Activated effector memory CD4-positive, alpha-beta T cell treated with anti-CD3 and anti-CD28 coated beads, Interleukin-2, amount 50 U/mL, for 16 hours (primary cell): ENCODE measurements around the gene ST7L.
"Not testable (repeated sequence)": the region's sequence is repeated elsewhere in the genome, so short reads cannot be mapped to it uniquely, and the experiment has no call there.

Experiments used
- DNase-seq: peaks from one replicate; pipeline ENCODE4 v3.0.0-alpha.2; 2020

ST7L gene, protein sequence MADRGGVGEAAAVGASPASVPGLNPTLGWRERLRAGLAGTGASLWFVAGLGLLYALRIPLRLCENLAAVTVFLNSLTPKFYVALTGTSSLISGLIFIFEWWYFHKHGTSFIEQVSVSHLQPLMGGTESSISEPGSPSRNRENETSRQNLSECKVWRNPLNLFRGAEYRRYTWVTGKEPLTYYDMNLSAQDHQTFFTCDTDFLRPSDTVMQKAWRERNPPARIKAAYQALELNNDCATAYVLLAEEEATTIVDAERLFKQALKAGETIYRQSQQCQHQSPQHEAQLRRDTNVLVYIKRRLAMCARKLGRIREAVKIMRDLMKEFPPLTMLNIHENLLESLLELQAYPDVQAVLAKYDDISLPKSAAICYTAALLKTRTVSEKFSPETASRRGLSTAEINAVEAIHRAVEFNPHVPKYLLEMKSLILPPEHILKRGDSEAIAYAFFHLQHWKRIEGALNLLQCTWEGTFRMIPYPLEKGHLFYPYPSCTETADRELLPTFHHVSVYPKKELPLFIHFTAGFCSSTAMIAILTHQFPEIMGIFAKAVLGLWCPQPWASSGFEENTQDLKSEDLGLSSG

DNA sequence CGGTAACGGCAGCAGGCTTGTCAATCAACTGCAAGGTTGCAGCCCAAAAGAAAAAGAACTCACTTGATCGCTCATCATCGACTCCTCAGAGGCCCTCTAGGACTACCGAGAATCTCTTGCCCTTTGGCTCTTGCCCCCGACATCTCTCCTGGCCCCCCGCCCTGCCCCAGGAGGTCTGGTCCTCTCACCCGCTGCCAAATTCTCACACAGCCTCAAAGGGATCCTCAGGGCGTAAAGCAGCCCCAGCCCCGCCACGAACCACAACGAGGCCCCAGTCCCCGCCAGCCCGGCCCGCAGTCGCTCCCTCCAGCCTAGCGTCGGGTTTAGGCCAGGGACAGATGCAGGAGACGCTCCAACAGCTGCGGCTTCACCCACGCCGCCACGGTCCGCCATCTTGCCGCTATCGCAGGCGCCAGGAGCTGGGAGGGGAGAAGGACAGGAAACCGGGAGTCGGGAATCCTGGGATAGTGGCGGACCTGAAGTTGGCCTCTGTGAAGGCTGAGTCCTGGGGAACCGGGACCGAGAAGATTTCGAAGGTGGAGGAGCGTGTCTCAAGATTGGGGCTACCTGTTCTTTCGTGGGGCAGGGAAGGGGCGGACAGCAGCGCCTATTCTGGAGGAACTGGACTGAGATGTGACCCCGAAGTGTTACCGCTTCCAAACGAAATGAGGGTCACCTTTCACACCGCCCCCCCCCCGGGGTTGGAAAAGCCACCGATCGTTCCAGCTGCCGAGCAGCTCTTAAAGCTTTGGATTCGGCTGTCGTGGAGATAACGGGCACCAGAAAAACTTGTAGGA is at the start of gene ST7L:
Gene ST7L, minus strand, starts transcription at position 421 of the 797 bp plus-strand sequence. Its CDS starts 28 bp downstream, at position 393.
- DNase-seq, result peak; percentile 86

DNA sequence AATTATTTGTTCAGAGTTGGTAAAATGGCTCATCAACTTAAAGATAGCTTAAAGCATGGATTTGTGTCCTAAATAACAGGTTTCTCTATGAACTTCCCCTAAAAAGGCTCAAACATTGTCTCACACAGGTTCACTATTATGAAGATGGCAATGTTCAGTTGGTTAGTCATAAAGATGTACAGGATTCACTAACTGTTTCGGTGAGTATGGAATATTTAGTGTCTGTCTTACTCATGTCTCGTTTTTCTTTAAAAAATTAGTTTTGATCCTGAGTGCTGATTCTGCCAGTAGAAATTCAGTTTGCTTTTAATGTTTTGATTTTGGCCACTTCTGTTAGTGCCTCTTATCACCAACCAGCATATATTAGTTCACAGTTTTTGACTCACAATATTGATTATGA is 48.0 kb upstream of the ST7L start:
- no peak for DNase-seq

DNA sequence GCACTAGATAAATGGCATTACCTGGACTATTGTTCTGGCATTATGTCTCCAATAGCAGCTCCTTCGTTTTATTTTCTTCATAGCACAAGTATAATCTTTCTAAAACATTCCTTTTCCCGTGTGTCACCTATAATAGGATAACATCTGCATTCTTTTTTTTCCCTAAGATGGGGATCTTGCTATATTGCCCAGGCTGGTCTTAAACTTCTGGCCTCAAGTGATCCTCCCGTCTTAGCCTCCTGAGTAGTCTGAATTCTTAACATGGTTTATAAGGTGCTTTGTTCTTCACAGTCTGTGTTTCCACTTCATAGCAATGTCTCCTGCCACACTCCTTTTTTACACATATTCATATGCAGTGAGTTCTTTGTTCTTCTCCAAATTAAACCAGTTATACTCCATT is 46.9 kb upstream of the ST7L start:
- no peak for DNase-seq

DNA sequence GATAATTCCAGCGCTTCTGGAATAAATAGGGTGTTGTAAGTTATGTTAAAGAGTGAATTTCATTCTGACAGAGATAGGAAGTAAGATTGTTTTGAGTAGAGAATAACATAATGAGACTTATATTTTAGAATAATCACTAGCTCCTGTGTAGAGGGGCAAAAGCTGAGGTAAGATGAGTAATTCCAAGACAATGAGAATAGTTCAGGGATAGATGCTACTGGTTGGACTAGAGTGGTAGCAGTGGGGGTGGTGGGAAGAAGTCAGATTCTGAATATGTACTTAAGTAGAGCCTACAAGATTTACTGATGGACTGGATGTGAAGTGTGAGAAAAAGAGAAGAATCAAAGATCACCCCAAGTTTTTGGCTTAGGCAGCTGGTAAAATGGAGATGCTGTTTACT is 32.3 kb upstream of the ST7L start:
- DNase-seq, result no peak

DNA sequence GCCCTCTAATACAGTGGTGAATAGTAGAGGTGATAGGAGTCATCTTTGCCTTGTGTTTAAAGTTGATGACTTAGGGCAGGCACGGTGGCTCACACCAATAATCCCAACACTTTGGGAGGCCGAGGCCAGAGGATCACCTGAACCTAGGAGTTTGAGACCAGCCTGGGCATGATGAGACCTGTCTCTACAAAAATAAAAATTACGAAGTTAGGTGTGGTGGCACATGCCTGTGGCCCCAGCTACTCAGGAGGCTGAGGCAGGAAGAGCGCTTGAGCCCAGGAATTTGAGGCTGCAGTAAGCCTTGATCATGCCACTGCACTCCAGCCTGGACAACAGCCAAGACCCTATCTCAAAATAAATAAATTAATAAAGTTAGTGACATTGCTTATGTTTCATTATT is 27.3 kb upstream of the ST7L start:
- no peak for DNase-seq

DNA sequence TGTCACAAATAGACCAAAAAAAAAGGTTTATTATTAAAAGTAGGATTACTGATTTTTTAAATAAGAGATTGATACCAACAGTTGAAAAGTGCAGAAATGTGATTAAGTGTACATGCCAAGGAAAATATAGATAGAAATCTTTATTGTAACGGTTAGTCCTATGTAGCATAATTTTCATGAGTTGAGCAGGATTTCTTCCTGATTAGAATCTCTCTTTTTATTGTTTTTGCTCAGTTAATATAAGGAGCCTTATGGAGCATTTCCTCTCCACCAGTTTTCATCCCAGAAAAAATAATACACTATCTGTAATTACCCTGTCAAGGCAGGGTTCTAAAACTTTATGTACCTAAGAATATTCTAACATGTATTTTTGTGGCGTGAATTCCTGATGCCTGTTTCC is 24.1 kb upstream of the ST7L start:
- no peak for DNase-seq

DNA sequence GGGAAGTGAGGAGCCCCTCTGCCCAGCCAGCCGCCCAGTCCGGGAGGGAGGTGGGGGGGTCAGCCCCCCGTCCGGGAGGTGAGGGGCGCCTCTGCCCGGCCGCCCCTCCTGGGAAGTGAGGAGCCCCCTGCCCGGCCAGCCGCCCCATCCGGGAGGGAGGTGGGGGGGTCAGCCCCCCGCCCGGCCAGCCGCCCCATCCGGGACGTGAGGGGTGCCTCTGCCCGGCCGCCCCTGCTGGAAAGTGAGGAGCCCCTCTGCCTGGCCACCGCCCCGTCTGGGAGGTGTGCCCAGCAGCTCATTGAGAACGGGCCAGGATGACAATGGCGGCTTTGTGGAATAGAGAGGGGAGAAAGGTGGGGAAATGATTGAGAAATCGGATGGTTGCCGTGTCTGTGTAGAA is 21.5 kb upstream of the ST7L start:
- DNase-seq, result not testable (repeated sequence)

DNA sequence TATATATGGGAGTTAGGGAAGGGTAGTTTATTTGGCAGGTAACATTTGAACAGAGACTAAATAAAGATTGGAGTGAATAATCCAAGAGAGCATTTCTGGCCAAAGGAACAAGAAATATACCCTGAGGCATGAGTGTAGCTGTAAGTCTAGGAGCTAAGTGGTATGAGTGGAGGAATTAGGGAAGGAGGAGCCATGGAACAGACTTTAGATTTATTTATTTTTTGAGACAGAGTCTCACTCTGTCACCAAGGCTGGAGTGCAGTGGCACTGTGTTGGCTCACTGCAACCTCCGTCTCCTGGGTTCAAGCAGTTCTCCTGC is 19.1 kb upstream of the ST7L start:
- DNase-seq, result no peak

DNA sequence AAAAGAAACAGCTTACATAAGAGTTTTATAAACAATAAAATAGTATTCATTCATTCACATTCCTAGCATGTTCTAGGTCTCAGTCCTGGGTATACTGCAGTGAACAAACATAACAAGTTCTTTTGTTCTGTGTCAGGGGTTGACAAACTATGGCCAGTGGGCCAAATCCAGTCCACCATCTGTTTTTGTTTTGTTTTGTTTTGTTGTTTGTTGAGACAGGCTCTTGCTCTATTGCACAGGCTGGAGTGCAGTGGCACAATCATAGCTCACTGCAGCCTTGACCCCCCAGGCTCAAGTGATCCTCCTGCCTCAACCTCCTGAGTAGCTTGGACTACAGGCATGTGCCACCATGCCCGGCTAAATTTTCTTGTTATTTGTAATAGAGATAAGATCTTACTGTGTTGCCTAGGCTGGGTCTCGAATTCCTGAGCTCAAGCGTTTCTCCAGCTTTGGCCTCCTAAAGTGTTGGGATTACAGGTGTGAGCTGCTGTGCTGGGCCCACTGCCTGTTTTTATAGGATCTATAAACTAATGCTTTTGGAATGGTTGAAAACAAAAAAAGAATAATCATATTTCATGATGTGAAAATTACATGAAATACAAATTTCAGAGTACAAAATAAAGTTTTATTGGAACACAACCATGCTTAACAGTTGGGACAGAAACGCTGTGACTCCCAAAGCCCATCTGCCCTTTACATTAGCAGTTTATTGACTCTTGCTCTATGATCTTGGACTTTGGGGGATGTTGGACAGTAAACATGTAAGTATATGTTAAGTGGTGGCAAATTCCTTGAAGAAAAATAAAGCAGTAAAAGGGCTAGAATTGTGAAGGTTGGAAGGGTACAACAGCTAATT is 18.5 kb upstream of the ST7L start:
- DNase-seq, result no peak

DNA sequence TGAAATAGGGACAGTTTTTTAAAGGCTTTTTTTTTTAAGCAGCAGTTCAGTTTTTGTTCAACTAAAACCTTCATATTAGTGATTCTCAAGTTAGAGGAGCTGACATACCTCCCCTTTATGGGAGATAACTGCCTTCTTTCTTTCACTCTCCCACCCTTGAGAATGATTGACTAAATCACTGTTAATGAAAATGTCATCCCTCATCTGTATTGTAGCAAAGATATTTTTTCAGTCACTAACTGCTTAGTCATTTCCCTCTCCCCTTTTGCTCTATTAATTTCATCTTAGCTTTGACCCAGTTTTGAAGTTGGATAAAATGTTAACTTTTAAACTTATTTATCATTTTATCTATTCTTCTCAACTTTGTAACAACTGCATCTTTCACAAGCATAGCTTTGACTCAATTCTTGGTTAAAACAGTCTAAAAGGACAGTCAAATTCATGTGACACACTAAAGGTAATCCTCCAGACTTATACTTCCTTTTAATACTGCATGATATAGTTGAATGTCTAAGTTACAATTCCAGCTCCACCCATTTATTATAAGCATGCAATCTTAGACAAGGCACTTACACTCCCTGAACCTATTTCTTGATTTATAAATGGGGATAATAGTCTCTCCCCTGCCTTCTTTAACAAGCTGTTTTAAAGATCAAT is 17.8 kb upstream of the ST7L start:
- no peak for DNase-seq

DNA sequence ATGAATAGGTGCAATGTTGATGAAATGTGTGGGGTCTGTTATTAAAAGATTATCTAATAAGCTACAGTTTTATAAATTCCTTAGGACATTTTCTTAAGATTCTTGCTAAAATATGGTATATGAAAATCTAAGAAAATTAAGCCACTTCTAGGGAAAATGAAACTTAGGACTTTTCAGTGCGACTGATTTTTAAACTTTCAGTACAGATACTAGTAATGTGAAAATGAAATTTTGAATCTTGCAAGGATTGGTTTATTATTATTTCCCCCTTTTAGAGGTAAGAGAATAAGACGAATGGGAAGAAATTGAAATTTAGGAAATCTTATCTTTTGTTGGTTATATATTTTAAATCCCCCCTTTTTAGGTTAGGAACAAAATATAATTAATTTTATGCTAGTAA is 17.1 kb upstream of the ST7L start:
- no peak for DNase-seq

DNA sequence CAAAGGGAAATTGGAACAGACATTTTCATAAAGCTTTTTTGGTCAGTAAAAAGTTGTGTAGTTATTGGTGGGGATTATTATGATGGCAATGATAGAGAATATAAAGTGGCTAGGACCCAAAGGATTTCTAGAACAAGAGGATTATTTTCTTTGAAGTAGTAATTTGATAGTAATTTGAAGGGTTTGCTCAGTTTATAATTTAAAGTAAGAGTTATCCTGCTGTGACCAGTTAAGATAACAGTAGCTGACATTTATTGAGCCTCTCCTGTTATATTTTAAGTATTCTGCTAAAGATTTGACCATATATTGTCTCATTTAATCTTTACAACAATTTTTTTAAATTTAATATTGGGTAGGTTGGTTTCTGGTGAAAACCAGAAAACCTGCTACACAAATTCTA is 15.4 kb upstream of the ST7L start:
- DNase-seq, result no peak

DNA sequence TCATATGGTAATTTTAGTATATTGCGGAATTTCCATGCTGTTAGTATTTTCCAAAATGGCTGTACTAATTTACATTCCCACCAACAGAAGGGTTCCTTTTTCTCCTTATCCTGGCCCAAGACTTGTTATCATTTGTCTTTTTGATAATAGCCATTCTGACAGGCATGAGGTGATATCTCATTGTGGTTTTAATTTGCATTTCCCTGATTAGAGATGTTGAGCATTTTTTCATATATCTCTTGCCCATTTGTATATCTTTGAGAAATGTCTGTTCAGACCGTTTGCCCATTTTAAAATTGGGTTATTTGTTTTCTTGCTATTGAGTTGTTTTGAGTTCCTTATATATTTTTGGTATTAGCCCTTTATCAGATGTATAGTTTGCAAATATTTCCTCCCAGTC is 14.7 kb upstream of the ST7L start:
- no peak for DNase-seq

DNA sequence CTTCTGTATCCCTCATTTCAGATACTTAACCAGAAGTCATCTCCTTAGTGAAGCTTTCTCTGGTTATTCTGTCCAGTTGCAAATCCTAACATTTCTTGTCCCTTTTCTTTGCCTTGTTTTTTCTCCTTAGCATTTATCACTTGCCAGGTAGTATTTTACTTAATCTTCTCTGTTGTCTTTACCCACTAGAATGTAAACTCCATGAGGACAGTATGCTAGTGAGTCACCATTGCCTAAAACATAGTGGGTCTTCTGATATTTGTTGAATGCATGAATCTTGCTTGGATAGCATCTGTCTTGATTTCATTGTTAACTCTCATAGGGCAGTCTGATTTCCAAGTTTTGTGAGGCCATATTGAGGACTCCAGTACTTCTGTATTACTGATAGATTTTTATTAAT is 10.3 kb upstream of the ST7L start:
- no peak for DNase-seq

DNA sequence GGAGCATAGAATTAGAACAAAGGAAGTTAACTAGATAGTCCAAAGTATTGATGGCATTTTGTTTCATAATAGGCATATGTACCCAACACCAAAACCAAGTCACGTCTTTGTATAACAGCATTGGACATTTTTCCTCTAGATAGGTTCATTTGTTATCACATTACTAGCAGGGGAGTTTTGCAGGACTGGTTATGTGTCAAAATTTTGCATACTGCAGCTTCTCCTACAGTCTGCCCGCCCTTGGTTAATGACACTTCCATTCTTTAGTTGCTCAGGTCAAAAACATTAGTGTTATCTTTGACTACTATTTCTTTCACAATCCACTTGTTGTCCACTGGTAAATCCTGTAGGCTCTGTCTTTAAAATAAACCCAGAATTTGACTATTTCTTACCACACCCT is 9.6 kb upstream of the ST7L start:
- DNase-seq, result no peak

DNA sequence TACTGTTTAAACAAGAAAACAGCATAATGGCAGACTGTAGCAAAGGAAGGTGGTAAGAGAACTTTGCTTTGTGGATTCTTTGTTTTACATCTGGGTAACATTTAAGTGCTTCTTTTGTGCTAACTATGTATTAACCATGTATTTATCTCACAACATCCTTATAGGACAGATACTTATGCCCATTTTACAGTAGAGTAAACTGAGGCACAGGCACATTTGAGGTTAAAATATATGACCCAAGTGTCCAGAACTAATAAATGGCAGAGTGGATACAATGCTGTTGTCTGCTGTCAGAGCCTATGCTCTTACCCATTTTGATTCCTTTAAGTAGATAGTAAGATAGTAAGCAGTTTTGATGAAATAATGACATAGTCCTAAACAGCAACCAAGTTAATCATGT is 7.9 kb upstream of the ST7L start:
- no peak for DNase-seq

DNA sequence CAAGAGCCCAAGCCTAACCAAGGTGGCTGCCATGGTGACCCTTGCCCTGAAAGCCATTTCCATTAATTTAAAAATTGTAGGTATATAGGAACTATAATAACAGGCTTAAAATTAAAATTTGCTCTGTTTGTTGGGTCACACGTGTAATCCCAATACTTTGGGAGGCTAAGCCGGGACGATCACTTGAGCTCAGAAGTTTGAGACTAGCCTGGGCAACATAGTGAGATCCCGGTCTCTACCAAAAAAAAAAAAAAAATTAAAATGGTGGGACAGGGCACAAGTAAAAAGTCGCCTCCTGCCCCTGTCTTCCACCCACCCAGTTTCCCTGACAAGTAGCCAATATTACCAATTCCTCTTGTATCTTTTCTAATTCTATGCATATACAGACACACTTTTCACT is 7.3 kb upstream of the ST7L start:
- DNase-seq, result no peak

DNA sequence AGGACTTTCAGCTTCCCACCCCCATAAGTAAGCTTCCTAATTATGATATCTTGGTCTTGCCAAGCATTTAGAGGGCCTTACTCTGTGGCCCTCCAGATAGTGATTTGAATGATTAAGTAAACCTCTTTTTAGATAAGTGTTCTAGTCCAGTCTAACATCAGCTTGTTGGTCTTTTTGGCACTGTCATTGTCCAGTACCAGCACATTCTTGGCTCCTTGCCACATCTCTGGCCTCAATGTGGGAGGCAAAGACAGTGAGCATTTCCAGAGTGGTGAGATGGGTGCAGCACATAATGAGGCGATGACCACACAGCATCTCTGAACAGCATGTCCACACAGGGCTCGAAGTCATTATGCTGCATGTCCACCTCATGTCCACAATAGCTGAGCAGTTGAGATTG is 6.8 kb upstream of the ST7L start:
- DNase-seq, result no peak

DNA sequence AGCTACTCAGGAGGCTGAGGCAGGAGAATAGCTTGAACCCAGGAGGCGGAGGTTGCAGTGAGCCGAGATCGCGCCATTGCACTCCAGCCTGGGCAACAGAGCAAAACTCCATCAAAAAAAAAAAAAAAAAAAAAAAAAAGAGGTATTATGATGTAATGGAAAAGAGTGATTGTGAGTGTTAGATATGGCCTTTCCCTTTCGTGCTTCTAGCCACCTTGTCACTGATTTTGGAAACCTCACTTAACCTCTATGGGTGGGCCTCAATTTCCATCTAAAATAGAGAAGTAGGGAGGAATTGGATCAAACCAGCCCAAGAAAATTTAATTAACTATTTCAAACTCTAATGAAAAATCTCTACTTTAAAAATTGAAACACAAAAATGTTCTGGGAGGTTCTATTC is 5.6 kb upstream of the ST7L start:
- DNase-seq, result not testable (repeated sequence)

DNA sequence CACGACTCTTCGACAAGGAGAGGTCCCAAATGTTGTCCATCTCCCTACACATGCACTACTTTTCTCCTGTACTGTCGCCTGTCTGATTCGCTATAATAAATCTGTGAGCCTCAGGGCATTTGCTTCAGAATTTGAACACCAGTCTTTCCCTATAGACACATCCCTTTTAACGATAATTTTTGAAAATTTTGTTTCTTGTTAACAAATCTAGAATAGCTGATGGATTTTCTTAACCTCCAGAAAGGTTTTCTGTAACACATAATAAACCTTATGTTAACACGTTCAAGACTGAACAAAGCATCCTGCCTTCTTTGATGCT is 1.4 kb upstream of the ST7L start:
- DNase-seq, result no peak

DNA sequence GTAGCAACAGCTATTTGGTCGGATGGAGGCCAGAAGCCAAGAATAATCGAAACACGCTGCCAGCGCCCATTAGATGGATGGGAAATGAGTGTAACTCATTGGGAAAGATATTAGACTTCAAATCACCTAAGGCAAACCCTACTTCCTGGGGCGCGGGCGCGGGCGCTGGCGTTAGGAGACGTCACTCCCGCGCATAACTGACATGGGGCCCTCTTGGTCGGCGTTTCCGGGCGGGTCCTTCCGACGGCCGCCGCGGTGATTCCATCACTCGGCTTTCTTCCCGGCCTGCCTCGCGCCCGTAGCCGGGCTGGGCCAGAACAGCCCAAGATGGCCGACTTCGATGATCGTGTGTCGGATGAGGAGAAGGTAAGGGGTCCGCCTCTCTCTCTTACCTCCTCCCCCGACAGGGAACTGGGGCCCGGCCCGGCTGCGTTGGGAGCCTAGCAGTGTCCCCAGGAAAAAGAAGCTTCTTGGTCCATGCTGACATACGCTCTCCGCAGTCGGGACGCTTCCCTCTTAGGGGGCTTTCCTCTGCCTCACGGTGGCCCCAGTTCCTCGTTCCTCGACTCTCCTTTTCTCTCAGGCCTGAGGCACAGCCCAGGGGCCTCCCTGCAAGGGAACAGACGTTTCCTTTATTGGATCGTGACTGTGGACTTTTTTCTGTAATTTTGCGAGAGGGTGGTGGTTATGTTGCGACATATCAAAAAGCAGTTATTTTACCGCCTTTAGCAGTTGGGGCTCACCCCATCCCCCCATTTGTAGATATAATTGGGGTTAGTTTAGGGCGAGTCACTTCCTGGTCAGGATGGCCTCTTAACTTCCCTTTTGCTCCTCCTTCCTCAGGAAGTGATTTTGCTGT is 806 bp upstream of the ST7L start, which contains the start of gene CAPZA1:
Gene CAPZA1, plus strand, starts transcription at position 315 of the 859 bp plus-strand sequence. Its CDS starts 13 bp downstream, at position 328.
- DNase-seq, result peak; percentile 97
